CD1c-positive myeloid dendritic cell (primary cell): ENCODE results near the gene CNTROB.
A peak's percentile ranks its signal among the peaks of the same experiment; 100 is the strongest.

Experiments
- DNase-seq: peaks from one replicate; pipeline ENCODE4 v3.0.0-alpha.2; 2016; ENCODE audit errors: extremely low spot score

The CNTROB gene

GRCh38 chr17:7987112-7987893 lies 55.3 kb downstream of the CNTROB start:
- DNase-seq, result no peak

DNA sequence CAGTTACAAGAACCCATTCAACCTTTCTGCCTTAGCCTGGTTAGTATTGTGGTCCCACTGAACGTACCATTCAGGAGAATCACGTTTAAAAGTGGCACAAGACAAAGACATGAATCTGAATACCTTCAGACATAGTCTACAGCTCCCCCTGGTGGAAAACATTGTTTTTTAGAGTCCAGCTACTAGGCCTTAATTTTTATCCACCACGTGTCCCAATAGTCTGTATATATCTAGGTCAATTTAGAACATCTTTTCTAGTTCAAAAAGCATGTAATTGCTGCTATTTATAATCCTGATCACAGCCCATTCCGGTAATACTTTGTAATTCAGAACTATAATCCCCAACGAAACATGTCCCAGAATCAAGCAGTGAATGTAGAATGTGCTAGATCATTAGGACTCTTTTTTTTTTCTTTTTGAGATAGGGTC lies 56.8 kb downstream of the CNTROB start:
- DNase-seq, result peak; percentile 92

DNA sequence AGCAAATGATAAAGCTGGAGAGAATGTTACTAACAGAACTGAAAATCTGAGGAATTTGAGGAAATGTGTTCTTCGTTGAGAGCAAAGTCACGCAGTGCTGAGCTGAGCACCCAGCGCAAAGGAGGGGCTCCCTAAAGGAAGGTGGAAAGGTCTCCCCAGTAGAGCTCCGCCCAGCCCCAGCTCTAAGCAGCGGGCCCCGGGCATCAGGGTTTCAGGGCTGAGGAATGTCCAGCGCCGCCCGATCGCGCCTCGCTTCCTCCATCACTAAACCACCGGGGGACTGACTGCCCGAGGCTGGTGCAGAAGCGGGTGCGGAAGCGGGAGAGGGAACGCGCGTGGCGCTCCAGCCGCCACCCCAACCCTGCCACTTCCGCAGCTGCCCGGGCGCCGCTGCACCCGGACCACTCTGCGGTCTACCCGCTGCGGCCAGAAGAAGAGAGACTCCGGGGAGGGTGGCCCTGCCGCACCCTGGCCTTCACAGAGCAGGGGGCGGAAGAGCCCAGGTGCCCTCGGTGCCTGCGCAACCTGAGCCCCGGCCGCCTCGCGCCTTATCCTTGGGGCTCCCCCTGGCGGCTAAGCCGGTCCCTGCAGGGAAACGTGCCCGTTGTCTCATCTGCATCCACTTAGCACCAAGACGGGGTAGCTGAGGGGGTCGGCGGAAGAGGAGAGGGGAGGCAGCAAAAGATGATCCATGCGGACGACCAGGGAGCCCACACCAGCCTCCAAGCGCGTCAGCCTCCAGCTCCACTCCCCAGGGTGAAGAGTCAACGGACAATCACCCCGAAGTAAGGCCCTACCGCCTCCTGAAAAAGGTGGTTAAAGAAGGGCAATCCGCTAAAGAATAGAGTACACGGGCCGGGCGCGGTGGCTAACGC lies 58.0 kb downstream of the CNTROB start:
- DNase-seq, result peak; percentile 87

DNA sequence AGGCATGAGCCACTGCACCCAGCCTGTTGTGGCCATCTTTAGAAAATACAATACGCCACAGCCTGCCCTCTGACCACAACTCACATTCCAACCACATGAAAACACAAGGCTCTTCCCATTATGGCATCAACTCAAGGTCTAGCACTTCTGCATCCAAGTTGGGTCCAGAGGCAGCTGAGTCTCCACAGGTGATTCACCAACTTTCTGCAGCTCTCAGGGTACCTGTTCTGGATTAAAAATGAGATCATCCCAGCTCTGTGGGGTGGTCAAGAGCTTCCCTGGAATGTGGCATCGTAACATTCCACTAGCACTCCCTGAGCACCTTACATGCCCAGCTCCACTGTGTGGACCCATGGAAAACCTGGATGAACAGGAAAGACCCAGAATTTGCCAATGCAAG lies 60.5 kb downstream of the CNTROB start:
- DNase-seq, result no peak

- DNase-seq, result peak; percentile 61
Measured at GRCh38 chr17:7992924-7993323, 60.9 kb downstream of the CNTROB start.

DNA sequence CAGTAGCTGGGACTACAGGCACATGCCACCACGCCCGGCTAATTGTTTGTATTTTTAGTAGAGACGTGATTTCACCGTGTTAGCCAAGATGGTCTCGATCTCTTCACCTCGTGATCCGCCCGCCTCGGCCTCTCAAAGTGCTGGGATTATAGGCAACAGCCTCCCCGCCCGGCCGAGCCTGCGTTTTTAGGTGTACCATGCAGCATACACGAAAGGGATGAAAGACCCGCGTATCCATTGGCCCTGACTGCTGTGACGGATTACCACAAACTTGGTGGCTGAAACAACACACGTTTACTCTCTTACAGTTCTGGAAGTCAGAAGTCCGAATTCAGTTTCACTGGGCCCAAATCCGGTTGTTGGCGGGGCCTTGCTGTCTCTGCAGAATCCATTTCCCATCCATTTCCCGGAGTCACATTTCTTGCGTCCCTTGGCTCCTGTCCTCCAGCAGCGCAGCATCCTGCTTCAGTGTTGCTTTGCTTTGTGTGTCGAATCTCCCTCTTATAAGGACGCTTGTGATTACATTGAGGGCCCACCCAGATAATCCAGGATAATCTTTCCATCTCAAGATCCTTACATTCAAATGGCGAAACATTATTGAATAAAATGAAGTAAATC lies 62.1 kb downstream of the CNTROB start:
- DNase-seq, result no peak

GRCh38 chr17:7995724-7996123 lies 63.7 kb downstream of the CNTROB start:
- no peak for DNase-seq

DNA sequence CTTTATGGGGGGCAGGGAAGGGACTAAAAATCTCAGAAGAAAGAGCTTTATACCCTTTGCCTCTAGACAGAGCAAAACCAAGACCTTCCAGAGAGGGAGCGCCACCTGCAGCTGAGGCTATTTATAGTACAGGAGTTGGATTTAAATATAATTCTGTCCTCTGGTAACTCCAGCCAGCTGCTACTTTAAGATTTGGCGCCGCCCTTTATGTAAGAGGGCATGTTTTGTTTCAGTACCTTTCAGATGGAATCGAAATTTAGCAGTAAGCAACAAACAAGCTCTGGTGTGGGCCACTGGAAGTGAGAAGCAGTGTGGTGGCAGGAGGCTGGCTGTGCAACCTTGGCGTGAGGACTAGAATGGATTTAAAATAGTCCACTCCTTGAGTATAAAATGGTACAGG lies 65.2 kb downstream of the CNTROB start:
- DNase-seq, result peak; percentile 20
